Tibial nerve (tissue), 4 donors: ENCODE measurements around the gene CPS1.

Source experiments
- EP300 ChIP-seq, 2 donors: sonication (generic); formaldehyde crosslinking; IDR thresholded peaks; one replicate each; pipeline ENCODE4 v1.6.1; 2017; ENCODE audit warnings: antibody characterized with exemption in 2 of 2, mild to moderate bottlenecking in 1 of 2
- POLR2A ChIP-seq, 2 donors: fragments of 450-650 bp; IDR thresholded peaks; one replicate each; pipeline ENCODE4 v1.6.1; 2017; ENCODE audit warnings: antibody characterized with exemption in 2 of 2, mild to moderate bottlenecking in 2 of 2, moderate library complexity in 2 of 2
- TF ChIP-seq, protein P1 (sequence below), 5 experiments: fragments of 200-600 bp in 3 of 5; fragments of 450-650 bp in 2 of 5; sonication (generic) in 3 of 5; IDR thresholded peaks; one replicate each; pipeline ENCODE4 v1.5.1; 2016 to 2019; ENCODE audit warnings: antibody characterized with exemption in 5 of 5, mild to moderate bottlenecking in 3 of 5, moderate library complexity in 2 of 5

DNA sequence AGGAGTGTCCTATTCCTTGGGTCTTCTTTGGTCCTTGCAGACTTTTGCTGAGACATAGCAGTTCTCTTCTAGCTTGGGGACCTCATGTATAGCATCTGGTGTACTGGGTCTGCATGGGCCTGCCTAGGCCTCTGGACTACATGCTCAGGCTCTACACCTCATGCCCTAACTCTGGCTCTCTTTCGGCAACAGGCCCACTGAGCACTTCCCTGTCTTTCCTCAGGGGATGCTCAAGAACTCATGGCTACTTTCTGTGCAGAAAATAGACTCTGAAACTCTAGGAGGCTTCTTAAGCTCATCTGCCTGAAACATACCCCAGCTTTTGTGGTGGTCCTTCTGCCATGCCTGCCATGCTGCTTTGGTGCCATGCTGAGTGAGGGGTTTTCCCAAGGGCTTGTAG lies 21.5 kb upstream of the CPS1 start:
- TF ChIP-seq, protein P1, sequence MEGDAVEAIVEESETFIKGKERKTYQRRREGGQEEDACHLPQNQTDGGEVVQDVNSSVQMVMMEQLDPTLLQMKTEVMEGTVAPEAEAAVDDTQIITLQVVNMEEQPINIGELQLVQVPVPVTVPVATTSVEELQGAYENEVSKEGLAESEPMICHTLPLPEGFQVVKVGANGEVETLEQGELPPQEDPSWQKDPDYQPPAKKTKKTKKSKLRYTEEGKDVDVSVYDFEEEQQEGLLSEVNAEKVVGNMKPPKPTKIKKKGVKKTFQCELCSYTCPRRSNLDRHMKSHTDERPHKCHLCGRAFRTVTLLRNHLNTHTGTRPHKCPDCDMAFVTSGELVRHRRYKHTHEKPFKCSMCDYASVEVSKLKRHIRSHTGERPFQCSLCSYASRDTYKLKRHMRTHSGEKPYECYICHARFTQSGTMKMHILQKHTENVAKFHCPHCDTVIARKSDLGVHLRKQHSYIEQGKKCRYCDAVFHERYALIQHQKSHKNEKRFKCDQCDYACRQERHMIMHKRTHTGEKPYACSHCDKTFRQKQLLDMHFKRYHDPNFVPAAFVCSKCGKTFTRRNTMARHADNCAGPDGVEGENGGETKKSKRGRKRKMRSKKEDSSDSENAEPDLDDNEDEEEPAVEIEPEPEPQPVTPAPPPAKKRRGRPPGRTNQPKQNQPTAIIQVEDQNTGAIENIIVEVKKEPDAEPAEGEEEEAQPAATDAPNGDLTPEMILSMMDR (IDR thresholded peaks at IDR 0.05) = no peak
- TF ChIP-seq POLR2A (IDR thresholded peaks at IDR 0.05) = no peak
- no peak for TF ChIP-seq EP300 (IDR thresholded peaks at IDR 0.05)
